Activated CD4-positive, CD25-positive, alpha-beta regulatory T cell treated with anti-CD3 and anti-CD28 coated beads, Interleukin-2, amount 50 U/mL, for 72 hours (primary cell): ENCODE results near the gene GPR155.
"Not testable (repeated sequence)": the region's sequence is repeated elsewhere in the genome, so short reads cannot be mapped to it uniquely, and the experiment has no call there.

Experiments
- DNase-seq: peaks from one replicate; pipeline ENCODE4 v3.0.0; 2021

GPR155 gene

DNA sequence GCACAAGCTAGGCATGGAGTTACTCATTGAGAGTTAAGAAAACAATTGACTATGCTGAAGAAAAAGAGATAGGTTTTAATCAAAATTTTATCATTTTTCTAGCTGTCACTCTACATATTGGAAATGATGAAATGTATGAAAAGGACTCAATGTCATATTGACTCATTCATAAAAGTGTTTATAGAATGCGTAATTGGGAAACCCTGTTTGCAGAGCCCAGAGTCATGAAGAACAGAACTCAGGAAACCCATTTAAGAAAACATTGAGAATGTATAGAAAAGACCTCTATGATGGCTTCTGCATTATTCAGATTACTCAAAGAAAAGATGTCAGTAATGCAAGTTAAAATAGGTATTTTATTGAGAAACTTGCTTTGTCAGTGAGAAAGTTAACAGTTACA lies 54.9 kb downstream of the GPR155 start:
- DNase-seq = no peak

DNA sequence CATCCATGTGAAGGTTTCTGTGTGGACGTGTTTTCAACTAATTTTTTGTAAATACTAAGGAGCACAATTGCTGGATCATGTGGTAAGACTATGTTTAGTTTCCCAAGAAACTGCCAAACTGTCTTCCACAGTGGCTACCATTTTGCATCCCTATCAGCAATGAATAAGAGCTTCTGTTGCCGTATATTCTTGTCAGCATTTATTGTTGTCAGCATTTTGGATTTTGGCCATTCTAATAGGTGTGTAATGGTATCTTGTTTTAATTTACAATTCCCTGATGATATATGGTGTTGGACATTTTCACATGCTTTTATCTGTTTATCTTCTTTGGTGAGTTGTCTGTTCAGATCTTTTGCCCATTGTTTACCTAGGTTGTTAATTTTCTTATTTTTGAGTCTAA lies 56.8 kb downstream of the GPR155 start:
- DNase-seq = no peak

DNA sequence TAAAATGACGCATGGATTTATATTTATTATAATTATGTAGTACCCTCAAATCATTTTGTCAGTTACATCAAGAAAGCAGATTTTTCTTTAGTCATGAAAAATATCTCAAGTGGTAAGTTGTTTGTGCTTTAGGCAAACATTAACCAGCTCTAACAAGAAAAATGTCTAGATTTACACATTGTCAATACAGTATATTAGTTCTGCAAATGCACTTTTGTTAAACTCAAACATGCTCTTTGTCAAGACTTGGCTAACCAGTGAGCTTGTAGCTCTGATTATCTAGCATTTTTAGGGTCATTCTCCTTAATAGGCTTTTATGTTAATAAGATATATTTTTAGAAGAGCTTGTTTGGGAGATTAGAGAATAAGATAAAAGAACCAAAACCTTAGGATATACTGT lies 58.6 kb downstream of the GPR155 start:
- DNase-seq = no peak

- DNase-seq = no peak
These were observed 74.6 kb downstream of the GPR155 start for GRCh38 chr2:174412256-174412655.

- DNase-seq = not testable (repeated sequence)
These were observed 76.8 kb downstream of the GPR155 start for GRCh38 chr2:174410039-174410438.

DNA sequence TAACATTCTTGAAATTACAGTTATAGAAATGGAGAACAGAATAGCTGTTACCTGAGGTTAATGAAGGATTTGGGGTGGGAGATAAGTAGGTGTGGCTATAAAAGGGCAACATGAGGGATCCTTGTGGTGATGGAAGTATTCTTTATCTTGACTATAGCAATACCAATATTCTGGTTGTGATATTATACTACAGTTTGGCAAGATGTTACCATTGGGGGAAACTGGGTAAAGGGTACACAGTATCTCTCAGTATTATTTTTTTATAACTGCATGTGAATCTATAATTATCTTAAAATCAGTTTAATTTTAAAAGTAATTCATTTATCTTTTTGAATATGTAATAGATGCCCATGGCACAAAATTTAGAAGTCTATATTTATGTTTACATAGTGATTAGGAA lies 83.2 kb downstream of the GPR155 start:
- DNase-seq = no peak

DNA sequence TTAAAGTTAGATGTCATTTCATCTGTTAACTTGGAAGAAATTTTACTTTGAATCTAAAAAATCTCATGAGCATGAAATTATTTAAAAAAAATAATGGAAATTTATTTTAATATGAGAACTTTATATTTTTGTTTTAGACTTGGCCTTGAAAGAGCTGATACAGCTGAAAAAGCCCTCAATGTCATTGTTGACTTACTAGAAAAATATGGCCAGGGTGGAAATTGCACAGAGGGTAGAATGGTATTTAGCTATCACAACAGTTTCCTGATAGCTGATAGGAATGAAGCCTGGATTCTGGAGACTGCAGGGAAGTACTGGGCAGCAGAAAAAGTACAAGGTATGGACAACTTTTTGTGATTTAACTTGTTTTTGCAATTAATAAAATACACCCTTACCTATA lies 86.0 kb downstream of the GPR155 start:
- DNase-seq = no peak

DNA sequence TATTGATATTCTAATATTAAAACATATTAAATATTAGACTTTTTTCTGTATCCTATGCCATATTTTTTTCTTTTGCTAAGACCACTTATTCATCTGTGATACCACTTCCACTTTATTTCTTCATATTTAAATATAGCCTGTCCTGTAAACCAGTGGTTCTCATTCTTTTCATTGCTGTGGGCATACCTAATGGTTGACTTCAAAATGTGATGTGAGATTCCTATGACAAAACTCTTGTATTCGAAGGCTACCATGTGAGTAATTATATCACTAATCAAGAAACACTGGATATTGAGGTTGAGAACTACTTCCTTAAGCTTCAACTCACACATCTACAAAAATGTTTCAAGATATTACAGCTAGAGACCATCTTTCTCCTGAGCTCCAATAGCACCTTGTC lies 87.7 kb downstream of the GPR155 start:
- no peak for DNase-seq

GRCh38 chr2:174397773-174398172 lies 89.1 kb downstream of the GPR155 start:
- DNase-seq = no peak

GRCh38 chr2:174395969-174396630 lies 90.7 kb downstream of the GPR155 start:
- DNase-seq = no peak

DNA sequence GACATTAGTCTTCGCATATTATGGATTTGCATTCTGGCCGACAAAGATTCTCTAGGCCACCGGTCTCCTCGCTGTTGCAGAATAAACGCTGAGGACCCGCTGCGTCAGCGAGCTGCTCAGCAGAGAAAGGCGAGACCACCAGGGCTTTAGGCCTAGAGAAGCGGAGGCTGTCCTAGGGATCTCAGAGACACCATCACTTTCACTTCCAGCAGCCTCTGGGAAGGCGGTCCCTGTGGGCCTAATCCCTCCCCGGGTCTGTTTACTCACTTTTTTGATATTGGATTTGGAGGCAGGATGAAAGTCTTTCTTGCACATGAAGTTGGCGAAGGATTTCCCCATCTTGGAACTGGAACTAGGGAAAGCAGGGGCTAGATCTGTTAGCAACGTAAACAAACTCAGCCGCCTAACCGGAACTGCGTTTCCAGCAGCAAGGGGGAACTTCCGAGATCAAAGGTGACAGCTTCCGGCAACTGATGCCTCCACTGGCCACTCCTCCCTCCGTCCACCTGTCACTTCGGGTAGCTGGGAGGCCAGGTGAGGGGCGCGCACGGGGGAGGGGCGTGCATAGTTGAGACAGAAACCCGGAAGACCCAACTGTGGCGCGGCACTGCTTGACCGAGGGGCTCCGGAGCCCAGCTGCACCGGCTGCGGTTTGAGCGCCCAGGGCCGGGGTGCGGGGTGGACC lies 91.4 kb downstream of the GPR155 start, which contains the start of gene SCRN3:
Gene SCRN3 (plus strand): TSS at position 447 of the 685 bp plus-strand sequence. CDS start 2,554 bp downstream, outside the sequence.
- peak; percentile 73 for DNase-seq

DNA sequence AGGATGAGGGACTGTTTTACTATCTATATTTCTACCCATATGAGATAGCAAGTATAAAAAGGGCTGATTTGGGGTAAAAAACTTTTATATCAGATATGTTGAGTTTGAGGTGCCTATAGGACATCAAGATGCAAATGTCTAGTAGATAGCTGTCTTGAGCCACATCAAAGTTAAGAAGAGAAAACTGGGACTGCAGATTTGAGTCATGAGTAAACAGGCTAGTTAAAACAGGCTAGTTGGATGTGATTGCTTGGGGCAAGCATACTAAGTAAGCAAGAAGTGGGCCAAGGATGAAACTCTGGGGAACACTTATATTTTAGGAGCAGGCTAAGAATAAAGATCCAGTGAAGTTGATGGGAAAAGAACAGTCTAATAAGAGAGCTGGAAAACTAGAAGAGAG lies 94.1 kb downstream of the GPR155 start:
- DNase-seq = no peak

GRCh38 chr2:174390303-174390702 lies 96.5 kb downstream of the GPR155 start:
- not testable (repeated sequence) for DNase-seq

- DNase-seq = no peak
These were observed 97.3 kb downstream of the GPR155 start for GRCh38 chr2:174389542-174389941.

GRCh38 chr2:174388706-174389105 lies 98.1 kb downstream of the GPR155 start:
- not testable (repeated sequence) for DNase-seq

DNA sequence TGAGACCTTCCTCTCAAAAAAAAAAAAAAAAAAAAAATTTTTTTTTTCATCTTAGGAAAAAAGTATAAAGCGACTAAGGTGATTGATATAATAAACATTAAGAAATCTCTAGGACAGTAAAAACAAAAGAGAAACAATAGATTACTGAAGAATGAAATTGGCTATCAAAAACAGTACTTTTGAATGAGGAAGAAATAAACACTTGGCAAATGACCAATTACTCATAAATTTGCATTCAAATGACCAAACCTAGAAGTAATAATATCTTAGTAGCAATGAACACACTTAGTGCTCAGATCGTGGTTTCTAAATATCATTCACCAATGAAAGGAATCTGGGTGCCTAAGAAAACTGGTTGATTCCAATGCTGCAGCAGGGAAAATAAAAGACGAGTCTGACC lies 101.6 kb downstream of the GPR155 start:
- DNase-seq = no peak

GRCh38 chr2:174383796-174384195 lies 103.0 kb downstream of the GPR155 start:
- no peak for DNase-seq
